NB4 (cell line): ENCODE data around the gene PAK2.
"Not testable (repeated sequence)": the region's sequence is repeated elsewhere in the genome, so short reads cannot be mapped to it uniquely, and the experiment has no call there.

Source experiments
- DNase-seq: peaks from one replicate; pipeline ENCODE4 v3.0.0; 2010; ENCODE audit warnings: low read depth
- H3K4me3 ChIP-seq: one replicate; pipeline ENCODE4 v1.5.1; 2011; ENCODE audit warnings: mild to moderate bottlenecking, low read depth, low read length, moderate library complexity
- MYC ChIP-seq: IDR thresholded peaks from 2 replicates; pipeline ENCODE4 v1.6.1; 2011; ENCODE audit warnings: low read depth, low read length
- POLR2A ChIP-seq: IDR thresholded peaks from 2 replicates; pipeline ENCODE4 v1.6.1; 2011; ENCODE audit warnings: mild to moderate bottlenecking; ENCODE audit not compliant: insufficient read length; ENCODE audit errors: extremely low read depth
- TF ChIP-seq, protein P1 (sequence below): IDR thresholded peaks from one replicate; pipeline ENCODE4 v1.5.1; 2012; ENCODE audit warnings: low read depth, low read length
- TF ChIP-seq, protein P2 (sequence below): IDR thresholded peaks from 2 replicates; pipeline ENCODE4 v1.6.1; 2011; ENCODE audit warnings: low read depth, low read length

Gene PAK2

DNA sequence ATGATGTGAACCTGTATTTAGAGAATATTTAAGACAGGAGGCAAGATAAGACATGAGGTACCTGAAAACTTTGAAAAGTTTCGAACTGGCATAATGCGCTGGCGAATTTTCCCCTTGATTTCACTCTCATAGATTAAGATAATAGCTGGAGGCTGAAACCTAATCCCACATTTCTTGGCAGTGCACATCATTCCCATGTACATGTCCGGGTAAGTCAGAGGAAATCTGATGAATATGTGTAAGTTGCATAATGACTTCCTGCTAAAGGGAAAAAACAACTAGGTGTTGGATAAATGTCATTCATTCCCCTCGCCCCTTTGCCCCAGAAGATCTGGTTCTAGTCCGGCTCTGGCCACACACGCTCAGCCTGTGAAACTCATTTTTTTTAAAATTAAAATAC is 31.2 kb upstream of the PAK2 start:
- TF ChIP-seq, protein P1, sequence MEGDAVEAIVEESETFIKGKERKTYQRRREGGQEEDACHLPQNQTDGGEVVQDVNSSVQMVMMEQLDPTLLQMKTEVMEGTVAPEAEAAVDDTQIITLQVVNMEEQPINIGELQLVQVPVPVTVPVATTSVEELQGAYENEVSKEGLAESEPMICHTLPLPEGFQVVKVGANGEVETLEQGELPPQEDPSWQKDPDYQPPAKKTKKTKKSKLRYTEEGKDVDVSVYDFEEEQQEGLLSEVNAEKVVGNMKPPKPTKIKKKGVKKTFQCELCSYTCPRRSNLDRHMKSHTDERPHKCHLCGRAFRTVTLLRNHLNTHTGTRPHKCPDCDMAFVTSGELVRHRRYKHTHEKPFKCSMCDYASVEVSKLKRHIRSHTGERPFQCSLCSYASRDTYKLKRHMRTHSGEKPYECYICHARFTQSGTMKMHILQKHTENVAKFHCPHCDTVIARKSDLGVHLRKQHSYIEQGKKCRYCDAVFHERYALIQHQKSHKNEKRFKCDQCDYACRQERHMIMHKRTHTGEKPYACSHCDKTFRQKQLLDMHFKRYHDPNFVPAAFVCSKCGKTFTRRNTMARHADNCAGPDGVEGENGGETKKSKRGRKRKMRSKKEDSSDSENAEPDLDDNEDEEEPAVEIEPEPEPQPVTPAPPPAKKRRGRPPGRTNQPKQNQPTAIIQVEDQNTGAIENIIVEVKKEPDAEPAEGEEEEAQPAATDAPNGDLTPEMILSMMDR: no peak
- TF ChIP-seq POLR2A: no peak
- TF ChIP-seq, protein P2, sequence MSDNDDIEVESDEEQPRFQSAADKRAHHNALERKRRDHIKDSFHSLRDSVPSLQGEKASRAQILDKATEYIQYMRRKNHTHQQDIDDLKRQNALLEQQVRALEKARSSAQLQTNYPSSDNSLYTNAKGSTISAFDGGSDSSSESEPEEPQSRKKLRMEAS: no peak
- no peak for TF ChIP-seq MYC
- no peak overlapping the region for H3K4me3 ChIP-seq
- DNase-seq: no peak

DNA sequence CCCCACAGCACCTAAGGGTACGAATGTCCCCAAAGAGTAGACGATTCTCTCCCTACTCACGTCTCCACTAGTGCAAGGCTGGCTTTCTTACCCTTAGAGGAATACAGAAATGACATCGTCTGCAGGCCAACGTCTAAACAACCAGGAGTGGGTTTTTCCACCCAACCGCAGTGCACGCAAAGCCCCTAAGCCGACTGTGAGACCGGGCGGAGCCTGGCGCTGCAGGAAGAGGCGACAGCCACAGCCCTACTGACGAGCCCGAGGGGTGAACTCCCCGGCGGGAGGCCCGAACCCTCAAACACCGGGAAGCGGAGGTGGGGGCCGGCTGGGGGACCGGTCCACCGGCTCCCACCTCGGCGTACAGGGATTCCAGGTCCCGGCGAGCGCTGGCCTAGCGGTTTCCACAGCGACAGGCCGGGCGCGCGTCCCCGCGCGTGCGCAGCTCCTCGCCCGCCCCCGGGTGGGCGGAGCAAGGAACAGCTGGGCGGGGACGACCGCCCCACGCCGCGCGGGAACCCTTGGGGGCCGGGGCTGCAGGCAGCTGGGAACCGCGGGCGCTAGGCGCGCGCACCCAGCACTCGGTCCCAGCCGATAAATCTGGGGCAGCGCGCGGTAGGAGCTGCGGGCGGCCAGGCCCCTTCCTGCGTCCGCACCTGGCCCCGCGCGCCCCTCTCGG is 27.7 kb upstream of the PAK2 start, which contains the start of the genes CEP19 and PIGX:
CEP19 (minus strand) TSS at position 413 of the 676 bp plus-strand sequence. CDS start 3,593 bp downstream, outside the sequence.
PIGX (plus strand) TSS at position 540 of the 676 bp plus-strand sequence.
- DNase-seq: peak; percentile 88
- TF ChIP-seq, protein P1: no peak
- TF ChIP-seq MYC: 0 out of 2 replicates have a peak, but pooled peaks have one; percentile 27
- peak within 1 kb of the TSS; percentile 74 for H3K4me3 ChIP-seq

DNA sequence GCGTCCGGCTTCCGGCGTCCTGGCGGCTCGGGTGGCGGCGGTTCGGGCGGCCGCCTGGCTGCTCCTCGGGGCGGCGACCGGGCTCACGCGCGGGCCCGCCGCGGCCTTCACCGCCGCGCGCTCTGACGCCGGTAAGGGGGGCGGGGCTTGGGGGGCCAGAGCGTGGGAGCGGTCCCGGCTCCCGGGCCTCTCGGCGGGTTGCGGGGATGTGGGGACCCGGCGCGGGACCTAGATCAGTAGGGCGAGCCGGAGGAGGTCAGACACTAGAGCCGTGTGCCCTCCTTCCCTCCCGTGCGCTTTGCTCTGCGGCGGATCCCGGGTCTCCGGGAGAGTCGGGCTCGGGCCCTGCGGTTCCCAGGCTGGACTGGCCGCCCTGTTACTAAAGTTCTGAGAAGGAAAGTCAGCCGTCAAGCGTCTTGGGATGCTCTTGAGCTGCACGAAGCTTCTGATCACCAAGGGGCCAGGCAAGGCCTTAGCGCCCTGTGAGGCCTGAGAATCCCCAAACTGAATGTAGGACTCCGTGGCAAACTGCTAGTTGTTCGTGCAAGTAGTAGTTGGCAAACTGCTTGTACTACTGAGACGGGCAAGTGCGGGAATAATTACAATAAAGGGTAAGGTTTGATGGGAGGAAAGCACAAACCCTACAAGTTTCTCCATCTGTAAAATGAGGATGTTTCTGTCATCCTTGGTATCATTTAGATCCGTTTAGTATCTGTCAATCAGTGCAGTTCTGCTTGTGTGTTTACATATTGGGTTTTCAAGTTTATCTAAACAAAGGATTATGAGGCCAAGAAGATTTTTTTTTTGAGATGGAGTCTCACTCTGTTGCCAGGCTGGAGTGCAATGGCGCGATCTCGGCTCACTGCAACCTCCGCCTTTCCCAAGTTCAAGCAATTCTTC is 26.9 kb upstream of the PAK2 start:
- H3K4me3 ChIP-seq: peak overlapping the region; percentile 74
- peak; percentile 58 for DNase-seq
- TF ChIP-seq, protein P2: no peak
- TF ChIP-seq MYC (no peak), POLR2A (no peak)
- TF ChIP-seq, protein P1: no peak

DNA sequence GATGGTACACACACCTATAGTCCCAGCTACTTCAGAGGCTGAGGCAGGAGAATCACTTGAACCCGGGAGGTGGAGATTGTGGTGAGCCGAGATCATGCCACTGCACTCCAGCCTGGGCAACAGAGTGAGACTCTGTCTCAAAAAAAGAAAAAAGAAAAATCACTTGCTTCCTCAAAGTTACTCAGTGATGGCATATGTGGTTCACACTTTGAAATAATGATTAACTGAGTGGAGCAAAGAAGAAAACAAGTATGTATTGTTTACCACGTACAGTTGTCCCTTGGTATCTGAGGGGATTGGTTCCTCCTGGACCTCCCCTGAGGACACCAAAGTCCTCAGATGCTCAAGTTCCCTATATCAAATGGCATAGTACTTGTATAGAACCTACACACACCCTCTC is 22.5 kb upstream of the PAK2 start:
- H3K4me3 ChIP-seq, DNase-seq: not testable (repeated sequence)

DNA sequence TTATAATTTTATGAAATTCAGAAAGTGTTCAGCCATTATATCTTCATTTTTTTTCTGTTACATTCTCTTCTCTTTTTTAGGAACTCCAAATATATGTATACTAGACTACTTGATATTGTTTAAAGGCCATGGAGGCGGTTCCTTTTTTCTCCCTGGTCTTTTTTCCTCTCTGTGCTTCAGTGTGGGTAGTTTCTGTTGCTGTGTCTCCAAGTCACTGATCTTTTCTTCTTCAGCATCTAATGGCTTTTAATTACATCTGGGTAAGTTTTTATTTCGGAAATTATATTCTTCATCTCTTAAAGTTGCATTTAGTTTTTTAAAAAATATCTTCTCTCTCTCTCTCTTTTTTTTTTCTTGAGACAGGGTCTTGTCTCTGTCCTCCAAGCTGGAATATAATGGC is 18.6 kb upstream of the PAK2 start:
- TF ChIP-seq, protein P2: no peak
- TF ChIP-seq MYC (no peak), POLR2A (no peak)
- TF ChIP-seq, protein P1: no peak
- no peak for DNase-seq
- no peak overlapping the region for H3K4me3 ChIP-seq

DNA sequence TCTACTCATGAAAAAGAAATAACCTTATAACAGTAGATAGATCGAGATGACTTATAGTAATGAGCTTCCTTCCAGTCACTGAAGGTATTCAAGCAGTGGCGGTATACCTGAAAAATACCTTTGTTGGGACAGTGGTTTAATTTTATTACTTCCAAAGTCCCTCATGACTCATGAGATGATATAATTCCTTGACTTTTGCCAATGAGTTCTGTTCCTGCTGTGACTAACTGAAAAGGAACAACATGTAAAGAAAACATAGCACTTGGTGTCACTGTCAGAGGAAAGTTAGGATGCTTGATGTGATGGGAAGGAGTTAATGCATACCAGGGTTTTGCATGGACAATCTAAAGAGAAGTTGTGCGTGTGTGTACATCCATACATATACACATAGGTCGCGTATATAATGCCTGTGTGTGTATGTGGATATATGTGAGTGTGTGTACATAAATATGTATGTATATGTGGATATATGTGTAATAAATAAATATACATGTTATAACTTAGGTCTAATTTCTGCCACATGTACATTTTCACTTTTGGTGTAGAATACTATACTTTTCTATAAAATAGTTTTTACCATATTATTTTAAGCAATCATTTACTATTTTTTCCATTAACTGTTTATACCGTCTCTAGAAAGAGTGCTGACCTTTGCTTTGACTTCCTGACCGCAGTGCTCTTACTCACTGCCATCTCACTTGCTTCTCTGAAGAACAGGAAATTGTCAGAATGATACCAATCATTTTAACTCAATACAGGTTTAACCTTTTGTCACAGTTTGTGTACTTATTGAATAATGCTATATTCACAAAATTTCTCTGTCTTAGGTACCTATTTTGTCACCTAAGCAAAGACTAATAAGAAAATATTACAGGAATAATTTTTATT is 12.6 kb upstream of the PAK2 start:
- no peak for DNase-seq
- TF ChIP-seq, protein P1: no peak
- TF ChIP-seq, protein P2: no peak
- no peak for TF ChIP-seq POLR2A
- no peak for TF ChIP-seq MYC
- no peak overlapping the region for H3K4me3 ChIP-seq
